SK-N-SH (cell line): ENCODE data around the gene DENND6A. TPM values are rescaled to one million over a fixed set of nuclear protein-coding genes. Genes with fewer than 3 reads are reported as not detected.
A peak's percentile ranks its signal among the peaks of the same experiment; 100 is the strongest.

Experiments
- CTCF ChIA-PET: fragments of 300-600, 350-600 bp; formaldehyde crosslinking; extraction: SDS; loops from one replicate; lab custom pipeline; 2021; lab: Yijun Ruan, JAX
- POLR2A ChIA-PET: fragments of 350-600 bp; sonication (Branson Sonifier 250); formaldehyde crosslinking; extraction: SDS; loops from one replicate; lab custom pipeline; 2020; ENCODE audit warnings: antibody characterized with exemption, inconsistent platforms; lab: Yijun Ruan, JAX
- DNase-seq: peaks from one replicate; pipeline ENCODE4 v3.0.0; 2012
- H2AFZ ChIP-seq: fragments of 200-600 bp; sonication (generic); 2 replicates; pipeline ENCODE4 v1.8.1; 2016; ENCODE audit warnings: antibody characterized with exemption, mild to moderate bottlenecking, low read depth
- H3F3A ChIP-seq: fragments of 200-600 bp; sonication (generic); replicated peaks from 2 replicates; pipeline ENCODE3; 2016; ENCODE audit warnings: antibody characterized with exemption, mild to moderate bottlenecking; ENCODE audit not compliant: insufficient read depth
- H3K27ac ChIP-seq, 2 experiments: fragments of 200-500 bp in 1 of 2; fragments of 200-600 bp in 1 of 2; sonication (Bioruptor generic) in 1 of 2; sonication (generic), shearing (Covaris generic) in 1 of 2; 2 replicates each; pipeline versions ENCODE4 v1.5.1 to v1.6.1; 2014 to 2016; ENCODE audit warnings: low read depth in 2 of 2, inconsistent platforms in 1 of 2, low read length in 1 of 2, mild to moderate bottlenecking in 1 of 2, mixed read lengths in 1 of 2
- H3K27me3 ChIP-seq: fragments of 200-600 bp; sonication (generic), shearing (Covaris generic); 2 replicates; pipeline ENCODE4 v1.6.1; 2016; ENCODE audit warnings: mixed run types; ENCODE audit not compliant: insufficient read depth
- H3K36me3 ChIP-seq, 2 experiments: fragments of 200-500 bp in 1 of 2; fragments of 200-600 bp in 1 of 2; sonication (Bioruptor generic) in 1 of 2; sonication (generic) in 1 of 2; replicated peaks in 1 of 2; 2 replicates each; pipeline versions ENCODE3 to v1.5.1; 2014 to 2016; ENCODE audit warnings: low read length in 1 of 2, mild to moderate bottlenecking in 1 of 2; ENCODE audit not compliant: insufficient read depth in 2 of 2, control insufficient read depth in 1 of 2
- H3K4me1 ChIP-seq, 2 experiments: fragments of 200-500 bp in 1 of 2; fragments of 200-600 bp in 1 of 2; sonication (Bioruptor generic) in 1 of 2; sonication (generic), shearing (Covaris generic) in 1 of 2; 2 replicates each; pipeline versions ENCODE4 v1.5.1 to v1.6.1; 2014 to 2016; ENCODE audit warnings: low read depth in 1 of 2, low read length in 1 of 2, mixed run types in 1 of 2; ENCODE audit not compliant: insufficient read depth in 2 of 2, control insufficient read depth in 1 of 2
- H3K4me2 ChIP-seq: fragments of 200-600 bp; sonication (generic), shearing (Covaris generic); 2 replicates; pipeline ENCODE4 v1.6.1; 2017; ENCODE audit warnings: mixed run types
- H3K4me3 ChIP-seq, 2 experiments: fragments of 200-500 bp in 1 of 2; fragments of 200-600 bp in 1 of 2; sonication (Bioruptor generic) in 1 of 2; sonication (generic), shearing (Covaris generic) in 1 of 2; 2 replicates each; pipeline versions ENCODE4 v1.5.1 to v1.8.1; 2014 to 2016; ENCODE audit warnings: low read depth in 2 of 2, inconsistent platforms in 1 of 2, low read length in 1 of 2, mild to moderate bottlenecking in 1 of 2, mixed read lengths in 1 of 2, moderate library complexity in 1 of 2
- H3K79me2 ChIP-seq: fragments of 200-600 bp; sonication (generic); 2 replicates; pipeline ENCODE4 v1.8.1; 2017; ENCODE audit warnings: mild to moderate bottlenecking; ENCODE audit not compliant: insufficient read depth
- H3K9ac ChIP-seq: fragments of 200-600 bp; sonication (generic); 2 replicates; pipeline ENCODE4 v1.6.1; 2017; ENCODE audit warnings: mixed run types
- H3K9me2 ChIP-seq: fragments of 200-600 bp; sonication (generic); 2 replicates; pipeline ENCODE4 v1.6.1; 2017; ENCODE audit warnings: mixed run types
- H3K9me3 ChIP-seq: fragments of 200-600 bp; sonication (generic); 2 replicates; pipeline ENCODE4 v1.6.1; 2017; ENCODE audit warnings: mixed run types, mild to moderate bottlenecking, moderate library complexity
- H4K20me1 ChIP-seq: fragments of 200-600 bp; sonication (generic); 2 replicates; pipeline ENCODE4 v1.6.1; 2017; ENCODE audit warnings: mild to moderate bottlenecking, mixed run types; ENCODE audit not compliant: insufficient read depth
- CHD2 ChIP-seq: fragments of 150-350 bp; IDR thresholded peaks from 2 replicates; pipeline ENCODE4 v1.6.1; 2018; ENCODE audit warnings: low read length; ENCODE audit not compliant: partially characterized antibody
- ELF1 ChIP-seq: IDR thresholded peaks from 2 replicates; pipeline ENCODE4 v1.4.0; 2012
- EP300 ChIP-seq, 2 experiments: IDR thresholded peaks; 2 replicates each; pipeline versions ENCODE4 v1.4.0 to v1.6.1; 2012; ENCODE audit warnings: borderline replicate concordance in 1 of 2, low read depth in 1 of 2, low read length in 1 of 2
- EZH2phosphoT487 ChIP-seq: fragments of 200-600 bp; sonication (generic); IDR thresholded peaks from 2 replicates; pipeline ENCODE4 v1.6.1; 2017; ENCODE audit warnings: low read depth, mixed run types, mild to moderate bottlenecking, antibody characterized with exemption, moderate library complexity, borderline replicate concordance
- FOXM1 ChIP-seq: IDR thresholded peaks from 2 replicates; pipeline ENCODE4 v1.4.0; 2012; ENCODE audit warnings: low read depth, mild to moderate bottlenecking
- GATA2 ChIP-seq: sonication (generic); formaldehyde crosslinking; IDR thresholded peaks from 2 replicates; pipeline ENCODE4 v1.5.0; 2020; ENCODE audit warnings: mild to moderate bottlenecking, missing genetic modification reagents
- JUND ChIP-seq: IDR thresholded peaks from 2 replicates; pipeline ENCODE4 v1.4.0; 2012
- MAX ChIP-seq: IDR thresholded peaks from 2 replicates; pipeline ENCODE4 v1.4.0; 2012; ENCODE audit warnings: low read depth
- NFIC ChIP-seq: IDR thresholded peaks from 2 replicates; pipeline ENCODE4 v1.4.0; 2012; ENCODE audit warnings: borderline replicate concordance
- POLR2AphosphoS5 ChIP-seq: IDR thresholded peaks from 2 replicates; pipeline ENCODE4 v1.6.1; 2012; ENCODE audit warnings: low read depth, low read length
- RAD21 ChIP-seq: IDR thresholded peaks from 2 replicates; pipeline ENCODE4 v1.6.1; 2012; ENCODE audit warnings: mild to moderate bottlenecking, low read length
- SMC3 ChIP-seq: IDR thresholded peaks from 2 replicates; pipeline ENCODE4 v1.6.1; 2012; ENCODE audit warnings: low read depth, low read length, improper control_type of control experiment
- TAF1 ChIP-seq: IDR thresholded peaks from 2 replicates; pipeline ENCODE4 v1.6.1; 2012; ENCODE audit warnings: low read depth, mild to moderate bottlenecking, low read length, moderate library complexity, borderline replicate concordance
- TCF12 ChIP-seq: IDR thresholded peaks from 2 replicates; pipeline ENCODE4 v1.4.0; 2012
- TEAD4 ChIP-seq: IDR thresholded peaks from 2 replicates; pipeline ENCODE4 v1.4.0; 2012; ENCODE audit warnings: mild to moderate bottlenecking, borderline replicate concordance; ENCODE audit not compliant: insufficient read depth
- YY1 ChIP-seq: IDR thresholded peaks from 2 replicates; pipeline ENCODE4 v1.4.0; 2012; ENCODE audit warnings: low read depth, mild to moderate bottlenecking
- ZBTB33 ChIP-seq: IDR thresholded peaks from 2 replicates; pipeline ENCODE4 v1.4.0; 2012; ENCODE audit warnings: low read depth, borderline replicate concordance
- WGBS: methylation state at CpG from one replicate; pipeline ENCODE4 v1.1.6; 2017; ENCODE audit warnings: low lambda C conversion rate; 5-methylcytosine and 5-hydroxymethylcytosine counted together
- polyA plus RNA-seq, 3 experiments: library from polyadenylated mRNA; depleted of rRNA; stranded (reverse); fragments of >200 nt; gene quantifications; 2 replicates each; pipeline ENCODE4 v1.2.3, GENCODE V29; 2012
- TF ChIP-seq, protein P1 (sequence below): fragments of 150-350 bp; IDR thresholded peaks from 2 replicates; pipeline ENCODE4 v1.6.1; 2016; ENCODE audit warnings: mild to moderate bottlenecking, low read depth, low read length
- TF ChIP-seq, protein P2 (sequence below): IDR thresholded peaks from 2 replicates; pipeline ENCODE4; 2012

Gene DENND6A
- polyA plus RNA-seq, 1 of the 3 experiments (the other 2 are of a cell fraction): 5.8 TPM

- TF ChIP-seq CHD2: no peak
- TF ChIP-seq, all 33 proteins: peak for 0
Measured at GRCh38 chr3:57715686-57716085, 22.8 kb upstream of the DENND6A start (continued).

DNA sequence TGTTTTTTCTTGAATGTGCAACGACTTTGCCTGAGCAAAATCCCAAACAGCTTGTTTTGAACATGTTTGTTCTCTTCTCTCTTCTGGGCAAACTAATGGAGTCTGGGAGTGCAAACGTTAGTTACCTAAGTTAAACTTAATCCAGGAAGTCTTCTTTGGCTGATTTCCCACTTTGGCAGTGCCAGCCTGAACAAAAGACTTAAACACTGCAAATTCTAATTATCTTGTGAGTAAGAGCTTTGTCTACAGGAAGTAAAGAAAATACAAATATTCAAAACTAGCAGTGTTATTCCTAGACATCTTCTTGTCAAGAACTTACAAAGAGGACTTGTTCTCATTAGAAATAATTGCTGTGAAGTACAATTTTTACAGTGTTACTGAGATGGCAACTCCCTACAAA, 16.7 kb upstream of the DENND6A start:
- no peak for DNase-seq
- ChIA-PET CTCF (interaction anchor here (0.6 to 1.0 kb wide), 2 partner anchors 305 to 539 kb away, joined by 3 read pairs; no protein-coding TSS in a partner anchor), POLR2A (no interaction called here)
- Histone ChIP-seq H3K36me3 (no peaks in the 10 kb centered on the region), H3K27ac (peak overlapping the region in 1 of 2 experiments; percentile 37; a peak in 2 of 4 replicates), H3K9me2 (no peaks in the 10 kb centered on the region), H3K4me1 (no peaks in the 10 kb centered on the region), H2AFZ (peak overlapping the region; percentile 84), H3K9ac (no peak overlapping the region), H3K79me2 (no peaks in the 10 kb centered on the region), H3K9me3 (no peaks in the 10 kb centered on the region), H3F3A (peaks cover 19% of the 10 kb centered on the region), H4K20me1 (no peaks in the 10 kb centered on the region), H3K4me3 (no peak overlapping the region), H3K27me3 (no peaks in the 10 kb centered on the region), H3K4me2 (no peak overlapping the region)
- TF ChIP-seq GATA2 (CRISPR knock-in tag) (no peak), EZH2phosphoT487 (no peak), EP300 (IDR thresholded peaks at IDR 0.05; ENCODE audit: borderline replicate concordance in 1 of 2, low read depth in 1 of 2, low read length in 1 of 2) (no peak), SMC3 (no peak), TAF1 (no peak), JUND (no peak), TEAD4 (no peak), RAD21 (no peak), ELF1 (no peak), CHD2 (no peak), MAX (no peak), YY1 (no peak), ZBTB33 (no peak), TCF12 (no peak), POLR2AphosphoS5 (no peak), FOXM1 (no peak), NFIC (no peak)
- TF ChIP-seq, protein P1, sequence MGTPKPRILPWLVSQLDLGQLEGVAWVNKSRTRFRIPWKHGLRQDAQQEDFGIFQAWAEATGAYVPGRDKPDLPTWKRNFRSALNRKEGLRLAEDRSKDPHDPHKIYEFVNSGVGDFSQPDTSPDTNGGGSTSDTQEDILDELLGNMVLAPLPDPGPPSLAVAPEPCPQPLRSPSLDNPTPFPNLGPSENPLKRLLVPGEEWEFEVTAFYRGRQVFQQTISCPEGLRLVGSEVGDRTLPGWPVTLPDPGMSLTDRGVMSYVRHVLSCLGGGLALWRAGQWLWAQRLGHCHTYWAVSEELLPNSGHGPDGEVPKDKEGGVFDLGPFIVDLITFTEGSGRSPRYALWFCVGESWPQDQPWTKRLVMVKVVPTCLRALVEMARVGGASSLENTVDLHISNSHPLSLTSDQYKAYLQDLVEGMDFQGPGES: no peak
- TF ChIP-seq, protein P2, sequence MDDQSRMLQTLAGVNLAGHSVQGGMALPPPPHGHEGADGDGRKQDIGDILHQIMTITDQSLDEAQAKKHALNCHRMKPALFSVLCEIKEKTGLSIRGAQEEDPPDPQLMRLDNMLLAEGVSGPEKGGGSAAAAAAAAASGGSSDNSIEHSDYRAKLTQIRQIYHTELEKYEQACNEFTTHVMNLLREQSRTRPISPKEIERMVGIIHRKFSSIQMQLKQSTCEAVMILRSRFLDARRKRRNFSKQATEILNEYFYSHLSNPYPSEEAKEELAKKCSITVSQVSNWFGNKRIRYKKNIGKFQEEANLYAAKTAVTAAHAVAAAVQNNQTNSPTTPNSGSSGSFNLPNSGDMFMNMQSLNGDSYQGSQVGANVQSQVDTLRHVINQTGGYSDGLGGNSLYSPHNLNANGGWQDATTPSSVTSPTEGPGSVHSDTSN: no peak
- WGBS: 24% methylated on average over 2 of the region's 2 CpGs
